ENCODE data around the gene TEAD1.

DNA sequence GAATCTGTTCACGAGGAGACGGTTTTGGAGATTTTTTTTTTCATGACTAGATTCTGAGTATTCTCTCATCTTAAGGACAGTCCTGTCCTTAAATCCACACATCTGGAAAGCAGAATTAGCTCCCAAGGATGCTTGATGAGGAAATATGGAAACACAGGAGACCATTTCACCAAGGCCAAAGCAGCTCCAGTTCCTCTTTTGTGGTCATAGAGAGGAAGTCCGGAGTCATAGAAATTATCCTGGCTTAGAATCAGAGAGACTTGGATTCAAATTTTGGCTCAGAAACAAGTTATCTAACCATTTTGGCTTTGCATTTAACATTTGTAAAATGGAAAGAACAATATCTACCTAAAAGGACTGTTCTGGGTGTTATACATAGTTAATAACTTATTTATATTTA is 7.3 kb upstream of the TEAD1 start:
- TF ChIP-seq POLR2A (IDR thresholded peaks at IDR 0.05) (no peak), CTCF (IDR thresholded peaks at IDR 0.05) (no peak)
